ENCODE measurements around the gene KLHL17. TPM values are rescaled to one million over a fixed set of nuclear protein-coding genes. Genes with fewer than 3 reads are reported as not detected.

Gene KLHL17
- polyA plus RNA-seq, 6 donors from 2014 or later: 0.70 to 1.8 (median 1.4) TPM; not detected in 1

GRCh38 chr1:995665-996633, 35.6 kb downstream of the KLHL17 start:
- peak overlapping the region in 1 of 6 donors; percentile 61 for H3K27ac Mint-ChIP-seq
- H3K4me3 Mint-ChIP-seq: peak overlapping the region in 2 of 8 donors; percentile 15 to 57
- H3K36me3 Mint-ChIP-seq: peaks cover 6 to 13% of the 10 kb centered on the region in 2 donors
- H3K27me3 Mint-ChIP-seq: peaks cover 29 to 66% (median 54%) of the 10 kb centered on the region in 3 donors
- DNase-seq (no peak), ATAC-seq (ENCODE audit: low read depth in 2 of 2) (no peak)
- H3K9me3 Mint-ChIP-seq: peaks cover 0 to 7% (median 3%) of the 10 kb centered on the region in 7 donors
- peaks cover 12 to 20% (median 13%) of the 10 kb centered on the region in 3 donors for H3K4me1 Mint-ChIP-seq

- H3K27me3 Mint-ChIP-seq: peaks cover 26 to 57% (median 46%) of the 10 kb centered on the region in 3 donors
Measured at GRCh38 chr1:996851-997712, 36.7 kb downstream of the KLHL17 start.

GRCh38 chr1:997713-997992, 37.3 kb downstream of the KLHL17 start:
- Mint-ChIP-seq H3K27ac (peak overlapping the region in 2 of 6 donors; percentile 59 to 71), H3K9me3 (peaks cover 0 to 2% (median 0%) of the 10 kb centered on the region in 7 donors), H3K4me3 (peak overlapping the region in 2 of 8 donors; percentile 25 to 48), H3K27me3 (peaks cover 23 to 51% (median 40%) of the 10 kb centered on the region in 3 donors), H3K36me3 (peaks cover 1 to 3% of the 10 kb centered on the region in 2 donors), H3K4me1 (peaks cover 15 to 20% (median 19%) of the 10 kb centered on the region in 3 donors)
- ATAC-seq (ENCODE audit: low read depth in 2 of 2) (no peak), DNase-seq (no peak)

More at GRCh38 chr1:996851-997712, 36.7 kb downstream of the KLHL17 start:
- Mint-ChIP-seq H3K36me3 (peaks cover 6 to 7% of the 10 kb centered on the region in 2 donors), H3K4me3 (peak overlapping the region in 5 of 8 donors; percentile 26 to 77 (median 51)), H3K4me1 (peaks cover 15 to 19% (median 17%) of the 10 kb centered on the region in 3 donors), H3K27ac (peak overlapping the region in 3 of 6 donors; percentile 59 to 88 (median 71)), H3K9me3 (peaks cover 0 to 6% (median 0%) of the 10 kb centered on the region in 7 donors)
- no peak for DNase-seq
- ATAC-seq (ENCODE audit: low read depth in 2 of 2): no peak

- H3K27me3 Mint-ChIP-seq: peaks cover 24 to 50% (median 35%) of the 10 kb centered on the region in 3 donors
Measured at GRCh38 chr1:997993-998744, 37.8 kb downstream of the KLHL17 start.

GRCh38 chr1:998745-998994, 38.3 kb downstream of the KLHL17 start:
- DNase-seq (no peak), ATAC-seq (ENCODE audit: low read depth in 2 of 2) (no peak)
- no peaks in the 10 kb centered on the region for H3K9me3 Mint-ChIP-seq
- peak overlapping the region in 2 of 6 donors; percentile 71 to 87 for H3K27ac Mint-ChIP-seq
- no peaks in the 10 kb centered on the region for H3K36me3 Mint-ChIP-seq
- peak overlapping the region in 6 of 8 donors; percentile 43 to 79 (median 51) for H3K4me3 Mint-ChIP-seq
- H3K27me3 Mint-ChIP-seq: peaks cover 27 to 50% (median 35%) of the 10 kb centered on the region in 3 donors
- peaks cover 15 to 20% (median 19%) of the 10 kb centered on the region in 3 donors for H3K4me1 Mint-ChIP-seq

More at GRCh38 chr1:997993-998744, 37.8 kb downstream of the KLHL17 start:
- DNase-seq (no peak), ATAC-seq (ENCODE audit: low read depth in 2 of 2) (no peak)
- peak overlapping the region in 2 of 6 donors; percentile 71 to 87 for H3K27ac Mint-ChIP-seq
- H3K36me3 Mint-ChIP-seq: no peaks in the 10 kb centered on the region
- H3K9me3 Mint-ChIP-seq: no peaks in the 10 kb centered on the region
- peaks cover 15 to 20% (median 19%) of the 10 kb centered on the region in 3 donors for H3K4me1 Mint-ChIP-seq
- H3K4me3 Mint-ChIP-seq: peak overlapping the region in 6 of 8 donors; percentile 38 to 79 (median 58)

GRCh38 chr1:998995-999724, 38.8 kb downstream of the KLHL17 start:
- peak; percentile 5 to 8 for ATAC-seq (ENCODE audit: low read depth in 2 of 2)
- peak overlapping the region; percentile 30 to 79 (median 64) for H3K4me3 Mint-ChIP-seq
- peaks cover 15 to 20% (median 19%) of the 10 kb centered on the region in 3 donors for H3K4me1 Mint-ChIP-seq
- peak; percentile 39 for DNase-seq
- no peaks in the 10 kb centered on the region for H3K9me3 Mint-ChIP-seq
- no peaks in the 10 kb centered on the region for H3K36me3 Mint-ChIP-seq
- H3K27me3 Mint-ChIP-seq: peaks cover 27 to 52% (median 37%) of the 10 kb centered on the region in 3 donors
- peak overlapping the region in 1 of 6 donors; percentile 71 for H3K27ac Mint-ChIP-seq

- ATAC-seq (ENCODE audit: low read depth in 2 of 2) (peak; percentile 50 to 54), DNase-seq (peak; percentile 66)
- Mint-ChIP-seq H3K36me3 (peaks cover 0 to 5% of the 10 kb centered on the region in 2 donors), H3K27me3 (peaks cover 27 to 53% (median 40%) of the 10 kb centered on the region in 3 donors), H3K4me3 (peak within 1 kb of the TSS; percentile 76 to 90 (median 80)), H3K9me3 (no peaks in the 10 kb centered on the region), H3K4me1 (peaks cover 16 to 23% (median 23%) of the 10 kb centered on the region in 3 donors), H3K27ac (peak within 1 kb of the TSS; percentile 94 to 98 (median 96))
Measured at GRCh38 chr1:999725-1000356, 39.5 kb downstream of the KLHL17 start, which contains the start of gene HES4. Gene HES4, minus strand, starts transcription at chr1:1000097. Its CDS starts 124 bp downstream, at chr1:999973.

- peak overlapping the region; percentile 94 to 98 (median 96) for H3K27ac Mint-ChIP-seq
- H3K27me3 Mint-ChIP-seq: peaks cover 25 to 53% (median 41%) of the 10 kb centered on the region in 3 donors
- peak overlapping the region; percentile 76 to 90 (median 80) for H3K4me3 Mint-ChIP-seq
- H3K9me3 Mint-ChIP-seq: no peaks in the 10 kb centered on the region
- H3K4me1 Mint-ChIP-seq: peaks cover 22 to 28% (median 27%) of the 10 kb centered on the region in 3 donors
- H3K36me3 Mint-ChIP-seq: peaks cover 0 to 10% of the 10 kb centered on the region in 2 donors
- DNase-seq: peak; percentile 70
- ATAC-seq (ENCODE audit: low read depth in 2 of 2): peak; percentile 51 to 58
Measured at GRCh38 chr1:1000357-1001056, 40.1 kb downstream of the KLHL17 start.

GRCh38 chr1:1001057-1001783, 40.8 kb downstream of the KLHL17 start:
- H3K4me3 Mint-ChIP-seq: peak overlapping the region; percentile 76 to 90 (median 80)
- ATAC-seq (ENCODE audit: low read depth in 2 of 2) (no peak), DNase-seq (no peak)
- no peaks in the 10 kb centered on the region for H3K9me3 Mint-ChIP-seq
- H3K27ac Mint-ChIP-seq: peak overlapping the region; percentile 94 to 98 (median 96)
- H3K36me3 Mint-ChIP-seq: peaks cover 0 to 10% of the 10 kb centered on the region in 2 donors
- peaks cover 20 to 54% (median 40%) of the 10 kb centered on the region in 3 donors for H3K27me3 Mint-ChIP-seq
- peaks cover 22 to 23% (median 23%) of the 10 kb centered on the region in 3 donors for H3K4me1 Mint-ChIP-seq

GRCh38 chr1:1003618-1004419, 43.4 kb downstream of the KLHL17 start:
- peaks cover 15 to 17% (median 16%) of the 10 kb centered on the region in 3 donors for H3K4me1 Mint-ChIP-seq
- ATAC-seq (ENCODE audit: low read depth in 2 of 2) (no peak), DNase-seq (no peak)
- H3K27me3 Mint-ChIP-seq: peaks cover 25 to 59% (median 36%) of the 10 kb centered on the region in 3 donors
- H3K4me3 Mint-ChIP-seq: peak overlapping the region in 1 of 8 donors; percentile 74
- no peaks in the 10 kb centered on the region for H3K9me3 Mint-ChIP-seq
- no peak overlapping the region for H3K27ac Mint-ChIP-seq
- peaks cover 0 to 10% of the 10 kb centered on the region in 2 donors for H3K36me3 Mint-ChIP-seq

Measured in naive B cell (primary cell).